Epidermal melanocyte (primary cell): ENCODE measurements around the gene ABCC9.

Experiments
- DNase-seq: peaks from one replicate; pipeline ENCODE4 v3.0.0; 2011; ENCODE audit warnings: low spot score; ENCODE audit not compliant: insufficient read length

Gene ABCC9

DNA sequence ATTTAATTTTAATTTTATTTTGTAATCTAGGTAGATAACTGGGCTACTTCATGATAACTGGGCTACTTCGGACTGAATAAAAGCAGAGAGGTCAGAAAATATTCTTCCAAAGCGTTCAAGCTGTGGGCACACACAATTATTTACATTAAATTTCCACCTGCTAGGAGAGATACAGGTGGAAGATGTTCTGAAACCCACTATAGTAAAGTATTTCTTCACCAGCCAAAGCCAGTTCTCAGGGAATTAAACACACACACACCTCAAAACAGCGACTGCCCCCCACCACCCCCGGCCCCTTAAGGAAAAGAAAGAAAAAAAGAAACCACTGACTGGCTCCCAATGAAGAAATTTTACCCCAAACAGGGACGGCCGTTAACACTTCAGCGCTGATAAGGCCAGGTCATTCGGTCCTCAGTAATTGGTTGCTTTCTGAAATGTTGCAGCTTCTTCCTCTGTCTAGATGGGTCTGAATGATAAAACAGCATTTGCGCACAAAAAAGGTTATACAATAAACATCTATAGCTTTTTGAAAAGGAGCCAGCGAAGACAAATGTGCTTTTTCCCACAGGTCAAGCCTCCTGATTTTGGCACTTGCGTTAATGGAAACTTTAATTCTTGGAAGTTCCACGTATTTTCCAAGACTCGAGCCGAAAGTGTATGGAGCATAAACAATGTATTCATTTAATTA lies 165.9 kb downstream of the ABCC9 start:
- DNase-seq: no peak

DNA sequence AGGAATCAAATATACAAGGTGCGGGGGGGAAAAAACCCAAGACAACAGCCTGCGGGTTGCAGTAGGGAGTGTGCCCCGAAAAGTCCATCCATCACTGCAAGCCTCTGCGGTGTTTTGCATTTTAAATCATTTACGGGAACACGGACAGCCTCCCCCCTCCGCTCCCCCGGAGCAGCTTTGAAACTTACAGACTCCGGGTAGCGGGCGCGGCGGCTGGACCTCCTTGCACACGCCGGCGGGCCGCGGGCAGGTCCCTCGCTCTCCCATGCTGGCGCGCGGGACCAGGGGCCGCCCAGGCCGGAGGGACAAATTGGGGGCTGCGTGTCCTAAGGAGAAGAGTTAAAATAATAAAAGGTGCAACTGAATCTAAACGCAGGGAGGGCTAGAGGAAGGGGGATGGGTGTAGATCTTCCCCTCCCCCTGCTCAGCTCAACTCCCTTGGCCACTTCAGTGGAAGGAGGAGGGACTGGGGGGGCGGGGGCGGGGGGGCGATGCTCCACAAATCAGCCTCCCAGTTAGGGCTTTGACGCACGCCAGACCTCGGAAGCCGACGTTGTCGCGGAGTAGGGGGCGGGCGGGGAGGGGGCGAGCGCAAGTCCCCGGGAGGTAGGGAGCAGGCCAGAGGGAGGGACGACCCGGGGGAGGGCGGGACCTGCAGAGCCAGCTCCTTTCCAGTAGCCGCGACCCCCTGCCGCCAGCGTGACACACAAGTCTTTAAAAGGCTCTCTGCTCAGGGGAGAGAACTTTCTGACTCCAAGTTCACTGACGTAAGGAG lies 166.7 kb downstream of the ABCC9 start, which contains the start of gene KCNJ8:
KCNJ8 (minus strand) TSS at position 349 of the 775 bp plus-strand sequence. CDS start 1,090 bp downstream, outside the sequence.
- no peak for DNase-seq

DNA sequence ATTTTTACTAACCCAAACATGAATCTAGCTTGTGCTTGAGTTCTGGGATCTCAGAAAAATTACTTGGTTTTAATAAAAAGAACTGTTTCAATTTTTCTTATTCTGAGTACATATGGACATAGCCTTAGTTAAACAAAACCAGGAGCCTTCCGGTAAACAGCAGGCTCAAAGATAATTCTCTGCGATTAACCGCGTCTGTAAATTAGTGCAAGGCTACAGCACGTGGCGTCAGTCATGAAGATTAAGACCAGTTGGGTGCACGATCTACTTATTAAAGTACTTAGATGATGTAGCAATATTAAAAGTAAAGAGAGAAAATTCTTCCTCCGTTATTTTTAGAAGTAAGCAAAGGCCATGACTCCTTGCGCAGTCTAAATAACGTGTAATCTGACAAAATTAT lies 167.4 kb downstream of the ABCC9 start:
- no peak for DNase-seq

DNA sequence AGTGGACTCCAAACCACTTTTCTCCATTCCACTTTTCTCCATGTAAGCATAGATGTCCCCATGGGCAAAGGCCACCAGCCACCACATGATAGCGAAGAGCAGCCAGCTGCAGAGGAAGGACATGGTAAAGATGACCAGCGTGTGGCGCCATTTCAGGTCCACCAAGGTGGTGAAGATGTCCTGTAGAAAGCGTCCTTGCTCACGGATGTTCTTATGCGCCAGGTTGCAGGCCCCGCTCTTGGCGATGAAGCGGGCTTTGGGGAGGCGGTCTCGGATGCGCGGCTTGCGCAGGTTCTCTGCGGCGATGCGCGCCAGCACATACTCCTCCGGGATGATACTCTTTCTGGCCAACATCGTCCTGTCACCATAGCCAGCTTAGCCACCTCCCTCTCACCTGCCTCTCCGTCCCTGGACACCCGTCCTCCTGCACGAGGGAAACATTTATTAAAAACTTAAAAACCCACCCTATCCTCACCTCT lies 167.9 kb downstream of the ABCC9 start:
- DNase-seq: no peak

DNA sequence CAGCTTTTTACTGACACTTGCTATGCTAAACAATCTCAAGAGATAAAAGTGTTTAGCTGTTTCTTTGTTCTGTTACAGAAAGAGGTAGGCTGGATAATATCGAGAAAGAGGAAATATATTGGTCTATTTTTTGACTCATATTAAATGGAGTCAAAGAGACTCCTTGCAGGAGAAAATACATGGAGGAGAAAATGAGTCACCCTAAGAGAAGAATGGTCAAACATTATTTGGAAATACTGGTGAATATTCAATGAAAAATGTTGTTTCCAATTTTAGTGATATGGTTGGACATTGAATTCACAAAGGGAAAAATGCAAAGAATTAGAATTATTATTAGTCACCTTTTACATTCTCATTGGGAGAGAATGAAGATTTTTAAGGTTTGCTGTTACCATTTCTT lies 169.9 kb downstream of the ABCC9 start:
- DNase-seq: no peak

DNA sequence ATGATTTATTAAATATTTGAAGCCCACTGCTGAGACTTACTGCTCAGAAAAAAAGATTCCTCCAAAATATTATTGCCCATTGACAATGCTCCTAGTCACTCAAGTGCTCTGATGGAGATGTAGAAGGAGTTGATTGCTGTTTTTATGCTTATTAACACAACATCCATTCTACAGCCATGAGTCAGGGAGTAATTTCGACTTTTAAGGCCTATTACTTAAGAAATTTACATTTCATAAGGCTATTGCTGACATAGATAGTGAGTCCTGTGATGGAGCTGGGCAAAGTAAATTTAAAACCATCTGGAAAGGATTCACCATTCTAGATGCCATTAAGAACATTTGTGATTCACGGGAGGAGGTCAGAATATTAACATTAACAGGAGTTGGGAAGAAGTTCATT lies 171.9 kb downstream of the ABCC9 start:
- no peak for DNase-seq

DNA sequence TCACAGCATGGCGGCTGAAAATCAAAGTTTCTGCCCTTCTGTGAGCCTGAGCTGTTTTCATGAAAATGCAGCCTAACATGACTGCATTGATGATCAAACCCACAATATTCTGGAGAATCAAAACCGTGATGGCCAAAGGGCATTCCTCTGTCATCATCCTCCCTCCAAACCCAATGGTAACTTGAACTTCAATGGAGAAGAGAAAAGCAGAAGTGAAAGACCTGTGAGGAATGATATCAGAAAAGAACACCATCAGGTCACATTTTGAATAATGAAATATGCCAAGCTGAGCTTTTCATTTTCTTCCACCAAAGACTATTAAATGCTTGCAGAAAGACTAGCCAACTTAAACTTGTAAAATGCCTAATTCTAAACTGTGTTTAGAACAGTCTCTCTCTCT lies 174.8 kb downstream of the ABCC9 start:
- DNase-seq: no peak

DNA sequence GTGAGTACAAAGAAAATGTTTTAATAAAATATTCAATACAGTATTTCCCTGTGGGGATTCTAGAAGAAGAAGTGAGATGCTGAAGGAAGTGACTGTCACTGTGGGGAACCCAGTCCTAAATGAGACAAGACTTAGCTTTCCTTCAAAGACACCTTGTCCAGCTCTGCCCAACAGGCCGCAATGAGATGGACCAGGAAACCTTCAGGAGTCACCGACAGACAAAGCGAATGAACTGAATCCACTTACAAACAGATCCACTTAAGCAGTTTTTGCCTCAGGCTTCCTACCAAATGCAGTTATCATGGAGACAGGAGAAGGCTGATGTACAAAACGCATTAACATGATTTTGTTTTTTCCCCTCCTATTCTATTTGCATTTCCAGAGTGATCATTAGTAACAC lies 176.3 kb downstream of the ABCC9 start:
- no peak for DNase-seq

DNA sequence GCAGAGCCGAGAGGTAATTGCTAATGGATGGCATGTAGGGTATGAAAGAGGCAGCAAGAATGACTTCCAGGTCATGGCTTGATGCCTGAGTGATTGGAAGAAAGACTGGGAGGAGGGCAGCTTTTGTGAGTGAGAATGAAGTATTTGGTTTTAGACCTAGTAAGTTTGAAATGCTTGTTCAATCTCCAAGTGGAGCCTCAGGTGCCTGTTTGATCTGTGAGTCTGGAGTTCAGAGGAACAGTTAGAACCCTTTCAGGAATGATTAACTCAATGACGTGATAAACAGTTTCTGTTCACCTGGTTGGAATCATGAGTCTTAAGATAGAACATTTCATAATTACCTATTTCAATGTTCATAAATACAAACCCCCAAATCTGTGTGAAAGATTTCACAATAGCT lies 177.2 kb downstream of the ABCC9 start:
- DNase-seq: no peak

DNA sequence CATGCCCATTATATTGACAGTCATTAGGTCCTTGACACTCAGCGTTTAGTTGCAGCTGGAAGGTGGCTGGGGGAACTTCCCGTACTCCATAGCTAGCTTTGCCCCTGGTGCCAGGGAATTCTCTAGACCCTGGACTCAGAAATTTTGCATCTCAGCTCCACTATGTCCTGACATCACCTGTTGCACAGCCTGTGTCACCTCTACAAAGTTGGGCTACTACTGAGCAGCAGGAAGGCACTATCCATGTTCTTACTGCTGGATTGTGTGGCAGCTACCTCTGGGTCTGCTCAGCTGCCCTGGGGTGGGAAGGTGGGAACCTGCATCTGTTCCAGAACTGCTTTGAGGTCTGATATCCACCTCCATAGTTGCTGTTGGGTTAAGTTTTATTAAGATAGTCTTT lies 177.7 kb downstream of the ABCC9 start:
- DNase-seq: no peak

DNA sequence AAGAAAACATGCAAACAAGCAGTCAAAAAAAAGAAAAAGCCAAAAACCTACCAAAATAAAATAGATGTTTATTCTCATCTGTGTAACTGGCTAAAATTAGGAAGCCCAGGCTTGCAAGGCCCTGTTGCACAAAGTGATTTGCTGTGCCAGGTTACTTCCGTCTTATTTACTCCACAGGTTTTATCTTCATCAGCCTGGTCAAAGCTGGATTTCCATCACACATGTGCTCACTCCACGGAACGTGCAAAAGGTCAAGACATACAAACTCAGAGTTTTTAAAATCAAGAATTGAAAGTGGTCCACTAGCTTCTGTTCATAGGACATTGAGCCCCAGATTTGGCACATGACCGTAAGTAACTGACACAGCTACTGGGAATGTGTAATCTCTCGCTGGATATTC lies 181.5 kb downstream of the ABCC9 start:
- no peak for DNase-seq

DNA sequence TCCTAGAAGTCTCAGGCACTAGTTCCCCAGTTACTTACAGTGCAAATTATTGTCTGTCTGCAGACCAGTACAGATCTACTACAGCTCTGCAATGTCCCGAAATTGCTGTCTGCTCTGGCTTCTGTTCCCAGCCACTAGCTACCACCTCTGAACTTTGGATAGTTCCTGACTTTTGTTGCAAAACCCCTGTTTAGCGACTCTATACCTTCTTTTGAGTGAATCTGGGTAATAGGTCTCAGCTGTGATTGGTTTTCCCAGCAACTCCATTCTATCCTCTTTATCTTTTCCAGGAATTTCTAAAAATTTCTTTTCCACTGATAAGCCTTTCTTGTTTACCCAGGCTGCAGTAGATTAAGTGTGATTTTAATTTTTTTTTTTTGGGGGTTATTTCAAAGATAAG lies 183.5 kb downstream of the ABCC9 start:
- DNase-seq: no peak

DNA sequence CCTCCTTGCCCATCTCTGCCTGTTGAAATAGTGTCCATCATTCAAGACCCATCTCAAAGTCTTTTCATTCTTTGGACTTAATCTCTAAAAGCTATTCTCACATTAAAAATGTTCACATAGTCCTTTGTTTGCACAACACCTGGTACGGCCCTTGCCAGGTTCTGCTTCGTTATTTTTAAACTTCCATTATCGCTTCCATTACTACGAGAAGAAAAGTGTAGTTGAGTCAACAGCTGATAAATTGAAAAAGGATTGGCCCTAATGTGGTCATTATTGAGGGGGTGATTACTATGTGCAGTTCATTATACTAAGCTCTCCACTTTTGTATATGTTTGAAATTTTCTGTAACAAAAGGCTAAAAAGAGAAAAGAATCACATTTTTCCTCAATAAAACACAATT lies 184.5 kb downstream of the ABCC9 start:
- DNase-seq: no peak

DNA sequence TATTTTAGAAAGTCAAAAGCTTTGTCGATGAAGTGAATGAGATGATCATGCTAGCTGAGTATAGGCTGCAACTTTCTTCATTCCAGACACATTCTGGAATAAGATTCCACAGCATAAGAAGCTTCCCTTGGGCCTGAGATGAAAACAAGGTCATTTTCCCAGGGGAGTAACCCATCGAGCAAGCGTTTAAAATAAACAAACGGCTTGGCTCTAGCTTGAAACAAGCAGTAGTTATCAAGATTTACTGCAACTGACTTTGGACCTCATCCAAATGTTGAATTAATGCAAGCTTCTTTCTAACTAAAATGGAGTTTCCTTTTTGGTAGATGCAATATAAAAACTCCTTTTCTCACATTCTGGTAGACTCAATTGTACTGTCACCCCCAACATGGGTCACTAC lies 189.7 kb downstream of the ABCC9 start:
- no peak for DNase-seq
